Keratinocyte (primary cell): ENCODE data around the gene MIER1. TPM values are rescaled to one million over a fixed set of nuclear protein-coding genes. Genes with fewer than 3 reads are reported as not detected.

Experiments
- DNase-seq: peaks from one replicate; pipeline ENCODE4 v3.0.0-alpha.2; 2011; ENCODE audit warnings: low read depth, missing footprints, low spot score
- FAIRE-seq: peaks from 2 replicates; lab custom pipeline; 2011; peaks lifted over from hg19 to GRCh38; lab: Jason Lieb, UNC
- H2AFZ ChIP-seq: 2 replicates; pipeline ENCODE4 v1.6.0; 2012; ENCODE audit warnings: low read length, control low read depth, inconsistent platforms; ENCODE audit not compliant: control insufficient read depth
- H3K27ac ChIP-seq: 2 replicates; pipeline ENCODE4 v1.5.1; 2011; ENCODE audit warnings: low read length; ENCODE audit not compliant: control insufficient read depth, insufficient read depth
- H3K27me3 ChIP-seq: 3 replicates; pipeline ENCODE4 v1.6.0; 2011; ENCODE audit warnings: low read length; ENCODE audit not compliant: control insufficient read depth, insufficient read depth; ENCODE audit errors: extremely low read depth
- H3K36me3 ChIP-seq, 2 experiments: 2 replicates in 1 of 2; 3 replicates in 1 of 2; pipeline ENCODE4 v1.5.1; 2011; ENCODE audit warnings: low read length in 2 of 2, mild to moderate bottlenecking in 1 of 2; ENCODE audit not compliant: control insufficient read depth in 2 of 2, insufficient read depth in 2 of 2; ENCODE audit errors: extremely low read depth in 1 of 2
- H3K4me1 ChIP-seq: 3 replicates; pipeline ENCODE4 v1.5.1; 2011; ENCODE audit warnings: low read length; ENCODE audit not compliant: control insufficient read depth, insufficient read depth; ENCODE audit errors: extremely low read depth
- H3K4me2 ChIP-seq: 3 replicates; pipeline ENCODE4 v1.6.0; 2011; ENCODE audit warnings: low read depth, low read length; ENCODE audit not compliant: control insufficient read depth, insufficient read depth; ENCODE audit errors: extremely low read depth
- H3K4me3 ChIP-seq, 3 experiments: fragments of 200-600 bp in 1 of 3; sonication (generic) in 1 of 3; 2 replicates in 2 of 3; 3 replicates in 1 of 3; pipeline ENCODE4 v1.5.1; 2011 to 2016; ENCODE audit warnings: low read length in 3 of 3, mild to moderate bottlenecking in 3 of 3, control low read depth in 2 of 3, inconsistent platforms in 1 of 3, low read depth in 1 of 3, mixed read lengths in 1 of 3, mixed run types in 1 of 3, moderate library complexity in 1 of 3; ENCODE audit not compliant: control insufficient read depth in 2 of 3, insufficient read depth in 2 of 3; ENCODE audit errors: extremely low read depth in 1 of 3
- H3K79me2 ChIP-seq: 2 replicates; pipeline ENCODE4 v1.6.0; 2012; ENCODE audit warnings: low read length; ENCODE audit not compliant: control insufficient read depth, insufficient read depth
- H3K9ac ChIP-seq: 3 replicates; pipeline ENCODE4 v1.6.0; 2011; ENCODE audit warnings: low read length; ENCODE audit not compliant: control insufficient read depth, insufficient read depth; ENCODE audit errors: extremely low read depth
- H3K9me1 ChIP-seq: 3 replicates; pipeline ENCODE4 v1.6.0; 2011; ENCODE audit warnings: low read length; ENCODE audit not compliant: control insufficient read depth, insufficient read depth; ENCODE audit errors: extremely low read depth
- H3K9me3 ChIP-seq: 2 replicates; pipeline ENCODE4 v1.5.1; 2012; ENCODE audit warnings: low read depth, low read length; ENCODE audit not compliant: control insufficient read depth
- H4K20me1 ChIP-seq: 3 replicates; pipeline ENCODE4 v1.6.0; 2011; ENCODE audit warnings: low read length; ENCODE audit not compliant: control insufficient read depth, insufficient read depth; ENCODE audit errors: extremely low read depth
- CTCF ChIP-seq, 3 experiments: IDR thresholded peaks in 1 of 3; conservative IDR thresholded peaks in 1 of 3; optimal IDR thresholded peaks in 1 of 3; 2 replicates in 2 of 3; 3 replicates in 1 of 3; pipeline versions ENCODE3 to v1.5.1; 2011; ENCODE audit warnings: low read length in 3 of 3, mild to moderate bottlenecking in 3 of 3, moderate library complexity in 2 of 3, control low read depth in 1 of 3, inconsistent platforms in 1 of 3; ENCODE audit not compliant: insufficient read depth in 2 of 3; ENCODE audit errors: extremely low read depth in 1 of 3
- EZH2 ChIP-seq: IDR thresholded peaks from one replicate; pipeline ENCODE4 v1.6.1; 2012; ENCODE audit warnings: inconsistent platforms, mild to moderate bottlenecking, low read length, moderate library complexity
- dilution Hi-C: fragments of 300-500 bp; cut with MboI; formaldehyde crosslinking; loops from one replicate; pipeline ENCODE4 v1.7.0; 2020; ENCODE audit warnings: low sequenced_read_pairs; ENCODE audit not compliant: extremely low pct_ligation_motif_present
- polyA plus RNA-seq, 5 experiments: library from polyadenylated mRNA; depleted of rRNA in 3 of 5; stranded (reverse) in 3 of 5; stranded (forward) in 1 of 5; unstranded in 1 of 5; fragments of >200 nt; gene quantifications; 1 replicate in 1 of 5; 2 replicates in 3 of 5; 3 replicates in 1 of 5; pipeline versions ENCODE4 v1.2.1 to v1.2.3, GENCODE V29; 2011 to 2012; ENCODE audit warnings: missing spikeins in 2 of 5, low read depth in 1 of 5, low replicate concordance in 1 of 5

The MIER1 gene
- polyA plus RNA-seq, 1 donor (not counting 4 experiments of a cell fraction or from before 2014, with no cell fraction given) = 20.7 TPM

GRCh38 chr1:66929691-66929998 is 4.9 kb downstream of the MIER1 start:
- peak overlapping the region; percentile 91 for H3K9ac ChIP-seq
- H3K9me3 ChIP-seq = no peaks in the 10 kb centered on the region
- H2AFZ ChIP-seq = peak overlapping the region; percentile 87
- H3K27me3 ChIP-seq = no peaks in the 10 kb centered on the region
- peak overlapping the region; percentile 86 for H3K27ac ChIP-seq
- no peak for DNase-seq
- no peaks in the 10 kb centered on the region for H3K9me1 ChIP-seq
- no peaks in the 10 kb centered on the region for H3K36me3 ChIP-seq
- TF ChIP-seq CTCF (optimal IDR thresholded peaks at IDR 0.05 in 1 of 3, IDR thresholded peaks at IDR 0.05 in 1 of 3, conservative IDR thresholded peaks at IDR 0.05 in 1 of 3; ENCODE audit: extremely low read depth in 1 of 3, insufficient read depth in 2 of 3, low read length in 3 of 3) (no peak), EZH2 (no peak)
- peaks cover 5% of the 10 kb centered on the region for H4K20me1 ChIP-seq
- H3K4me2 ChIP-seq = peak overlapping the region; percentile 94
- H3K4me3 ChIP-seq = peak overlapping the region; percentile 79 to 95 (median 94)
- H3K4me1 ChIP-seq = peaks cover 34% of the 10 kb centered on the region
- dilution Hi-C loops = no loop called here
- no peak for FAIRE-seq
- H3K79me2 ChIP-seq = peaks cover 83% of the 10 kb centered on the region

GRCh38 chr1:66929999-66930822 is 5.4 kb downstream of the MIER1 start:
- no peak for DNase-seq
- Histone ChIP-seq H3K9me1 (no peaks in the 10 kb centered on the region), H3K36me3 (no peaks in the 10 kb centered on the region), H3K79me2 (peaks cover 89% of the 10 kb centered on the region), H3K4me3 (peak overlapping the region; percentile 90 to 95 (median 94)), H3K27ac (peak overlapping the region; percentile 86), H3K9me3 (no peaks in the 10 kb centered on the region), H3K9ac (peak overlapping the region; percentile 91), H3K4me1 (peaks cover 35% of the 10 kb centered on the region), H4K20me1 (peaks cover 5% of the 10 kb centered on the region), H3K27me3 (no peaks in the 10 kb centered on the region), H3K4me2 (peak overlapping the region; percentile 94), H2AFZ (peak overlapping the region; percentile 87)
- dilution Hi-C loops = no loop called here
- TF ChIP-seq EZH2 (no peak), CTCF (optimal IDR thresholded peaks at IDR 0.05 in 1 of 3, IDR thresholded peaks at IDR 0.05 in 1 of 3, conservative IDR thresholded peaks at IDR 0.05 in 1 of 3; ENCODE audit: extremely low read depth in 1 of 3, insufficient read depth in 2 of 3, low read length in 3 of 3) (peak in 1 of 3 experiments; percentile 35)
- FAIRE-seq = no peak
